Pancreas (tissue), 10 donors: ENCODE data around the gene TNFRSF21. TPM values are rescaled to one million over a fixed set of nuclear protein-coding genes. Genes with fewer than 3 reads are reported as not detected.

ENCODE experiments used
- ATAC-seq, 4 donors: fragments of 200-7000 bp; cut with Tn5 transposase; one replicate each; pipeline versions ENCODE4 v1.8.0 to v1.9.1; 2020; ENCODE audit warnings: mild to moderate bottlenecking in 4 of 4, moderate library complexity in 4 of 4
- DNase-seq, 6 donors: peaks; one replicate each; pipeline ENCODE4 v3.0.0-alpha.2; 2020
- FAIRE-seq: peaks from 2 replicates; lab custom pipeline; 2012; peaks lifted over from hg19 to GRCh38; lab: Jason Lieb, UNC
- H3K27ac ChIP-seq, 4 donors: fragments of 200-600 bp; sonication (generic); 1 replicate in 3 of 4; 2 replicates in 1 of 4; pipeline versions ENCODE4 v1.5.0 to v1.8.0; 2020
- H3K27me3 ChIP-seq, 4 donors: fragments of 200-600 bp; one replicate each; pipeline ENCODE4 v1.8.0; 2021
- H3K36me3 ChIP-seq, 3 donors: fragments of 200-600 bp; sonication (generic) in 1 of 3; one replicate each; pipeline versions ENCODE4 v1.5.0 to v1.8.0; 2020 to 2021
- H3K4me1 ChIP-seq, 3 donors: fragments of 200-600 bp; one replicate each; pipeline ENCODE4 v1.8.0; 2021
- H3K4me3 ChIP-seq, 4 donors: fragments of 200-600 bp; sonication (generic) in 2 of 4; one replicate each; pipeline versions ENCODE4 v1.5.0 to v1.8.0; 2020 to 2021
- H3K9me3 ChIP-seq, 4 donors: fragments of 200-600 bp; one replicate each; pipeline ENCODE4 v1.8.0; 2021
- WGBS, 2 donors: extraction: QIAGEN DNeasy Blood & Tissue Kit; methylation state at CpG; one replicate each; pipeline ENCODE4 v1.1.7; 2013; 5-methylcytosine and 5-hydroxymethylcytosine counted together
- intact Hi-C, 3 donors: fragments of 100-400 bp; cut with DNase I; formaldehyde crosslinking; loops; one replicate each; pipeline versions ENCODE4 v1.11.1 to v1.14.2; 2022
- polyA plus RNA-seq, 2 donors: library from polyadenylated mRNA; stranded (reverse); fragments of 200-250 nt; gene quantifications; one replicate each; pipeline ENCODE4 v1.2.3, GENCODE V29; 2013
- total RNA-seq, 6 donors: library from RNA; stranded (reverse); fragmentation: NEBNext Ultra II Directional in 4 of 6; extraction: Animal tissue kit (Norgen Biotek cat#: 25700) in 4 of 6; gene quantifications; one replicate each; pipeline versions ENCODE4 v1.2.1 to v1.2.4, GENCODE V29; 2021 to 2023
- TF ChIP-seq, protein P1 (sequence below), 4 donors: fragments of 200-600 bp; sonication (generic) in 3 of 4; IDR thresholded peaks; one replicate each; pipeline versions ENCODE4 v1.5.0 to v1.8.0; 2021; ENCODE audit warnings: antibody characterized with exemption in 4 of 4
- donor health status: healthy with polysubstance abuse.
- donor health status: DM: no; HTN: no; CAD: no; lungs with moderate emphysema.
- donor health status: DM: no; HTN: no; CAD: no.
- donor health status: control.
- donor health status: control.
- donor health status: Bipolar disorder and iron deficiency.
- donor health status: DM: yes; HTN: yes; CAD: no.
- donor health status: DM: no; HTN: no; CAD: no.
- donor health status: DM: no; HTN: no; CAD: no.
- donor health status: DM: yes; HTN: yes; CAD: no.

The TNFRSF21 gene
- total and polyA plus RNA-seq, 8 donors = 9.7 to 50.1 (median 15.8) TPM

- WGBS, 2 donors = 25 to 35% methylated on average over 1 of the region's 1 CpG
- no peak overlapping the region for H3K4me3 ChIP-seq
- no peaks in the 10 kb centered on the region for H3K27me3 ChIP-seq
- DNase-seq (no peak), FAIRE-seq (no peak), ATAC-seq (peak; percentile 27 to 52 (median 39))
- intact Hi-C loops = no loop called here
- peaks cover 34 to 46% (median 35%) of the 10 kb centered on the region in 3 donors for H3K4me1 ChIP-seq
- TF ChIP-seq, protein P1, sequence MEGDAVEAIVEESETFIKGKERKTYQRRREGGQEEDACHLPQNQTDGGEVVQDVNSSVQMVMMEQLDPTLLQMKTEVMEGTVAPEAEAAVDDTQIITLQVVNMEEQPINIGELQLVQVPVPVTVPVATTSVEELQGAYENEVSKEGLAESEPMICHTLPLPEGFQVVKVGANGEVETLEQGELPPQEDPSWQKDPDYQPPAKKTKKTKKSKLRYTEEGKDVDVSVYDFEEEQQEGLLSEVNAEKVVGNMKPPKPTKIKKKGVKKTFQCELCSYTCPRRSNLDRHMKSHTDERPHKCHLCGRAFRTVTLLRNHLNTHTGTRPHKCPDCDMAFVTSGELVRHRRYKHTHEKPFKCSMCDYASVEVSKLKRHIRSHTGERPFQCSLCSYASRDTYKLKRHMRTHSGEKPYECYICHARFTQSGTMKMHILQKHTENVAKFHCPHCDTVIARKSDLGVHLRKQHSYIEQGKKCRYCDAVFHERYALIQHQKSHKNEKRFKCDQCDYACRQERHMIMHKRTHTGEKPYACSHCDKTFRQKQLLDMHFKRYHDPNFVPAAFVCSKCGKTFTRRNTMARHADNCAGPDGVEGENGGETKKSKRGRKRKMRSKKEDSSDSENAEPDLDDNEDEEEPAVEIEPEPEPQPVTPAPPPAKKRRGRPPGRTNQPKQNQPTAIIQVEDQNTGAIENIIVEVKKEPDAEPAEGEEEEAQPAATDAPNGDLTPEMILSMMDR (IDR thresholded peaks at IDR 0.05) = no peak
- H3K36me3 ChIP-seq = no peaks in the 10 kb centered on the region
- no peaks in the 10 kb centered on the region for H3K9me3 ChIP-seq
- H3K27ac ChIP-seq = peak overlapping the region in 2 of 4 donors; percentile 36 to 69
Measured at GRCh38 chr6:47238456-47238995, 71.2 kb downstream of the TNFRSF21 start.

DNA sequence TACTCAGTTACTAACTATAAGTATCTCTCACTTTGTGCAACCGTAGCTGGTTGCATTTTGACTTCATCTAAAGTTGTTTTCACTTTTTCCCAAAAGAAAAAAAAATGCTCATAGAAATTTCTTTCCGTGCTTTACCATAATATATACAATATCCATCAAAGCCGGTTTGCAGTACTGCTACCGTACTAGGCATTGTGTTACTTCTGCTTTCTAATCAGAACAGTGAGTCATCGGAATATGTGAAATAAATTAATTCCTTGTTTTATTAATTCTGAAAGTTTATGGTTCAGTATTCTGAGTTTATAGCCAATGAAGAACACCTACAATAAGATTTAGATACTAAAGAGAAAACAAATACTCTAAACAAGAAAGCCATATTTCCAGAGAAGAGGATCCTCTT is 72.5 kb downstream of the TNFRSF21 start:
- peaks cover 29 to 41% (median 32%) of the 10 kb centered on the region in 3 donors for H3K4me1 ChIP-seq
- no peaks in the 10 kb centered on the region for H3K9me3 ChIP-seq
- H3K27me3 ChIP-seq = no peaks in the 10 kb centered on the region
- FAIRE-seq = no peak
- WGBS, 2 donors = 92 to 94% methylated on average over 5 of the region's 5 CpGs
- DNase-seq = no peak
- no peak for ATAC-seq
- H3K4me3 ChIP-seq = no peak overlapping the region
- H3K36me3 ChIP-seq = no peaks in the 10 kb centered on the region
- H3K27ac ChIP-seq = no peak overlapping the region
- TF ChIP-seq, protein P1 (IDR thresholded peaks at IDR 0.05) = no peak
- intact Hi-C loops = no loop called here

DNA sequence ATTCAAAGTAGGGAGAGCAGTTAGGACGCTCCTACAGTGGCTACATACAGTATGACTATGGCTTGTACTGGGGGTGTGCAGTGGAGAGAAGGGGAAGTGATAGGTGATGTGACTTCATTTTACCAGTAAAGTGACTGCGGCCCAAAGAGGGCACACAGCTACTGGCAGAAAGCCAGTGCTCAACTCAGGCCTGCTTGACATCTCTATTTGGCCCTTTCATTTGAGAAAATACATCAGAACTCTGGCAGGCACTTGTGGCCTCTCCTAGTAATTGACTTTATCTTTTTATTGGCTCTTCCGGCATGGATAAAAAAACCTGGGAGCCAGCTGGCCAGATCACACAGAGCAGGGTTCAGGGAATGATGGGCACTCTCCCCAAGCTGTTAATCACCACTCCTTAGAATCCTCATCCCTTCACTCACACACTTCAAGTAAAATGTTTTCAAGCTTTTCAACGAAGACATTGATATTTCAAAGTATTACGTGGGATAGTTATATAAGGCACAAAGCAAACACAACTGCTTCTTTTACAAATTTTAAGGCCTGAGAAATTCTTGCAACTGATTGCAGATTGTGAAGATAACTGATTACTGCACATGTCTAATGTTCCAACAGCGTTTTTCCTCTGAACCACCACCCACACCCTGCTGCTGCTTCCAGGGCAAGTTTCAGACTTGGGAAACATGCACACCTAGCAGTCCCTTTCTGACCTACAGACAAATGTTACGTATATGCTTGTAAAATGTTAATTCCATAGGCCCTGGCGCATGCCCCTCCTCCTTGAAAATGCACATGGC is 73.5 kb downstream of the TNFRSF21 start:
- FAIRE-seq = no peak
- TF ChIP-seq, protein P1 (IDR thresholded peaks at IDR 0.05) = no peak
- DNase-seq = peak in 3 of 6 donors; percentile 25 to 28 (median 27)
- H3K9me3 ChIP-seq = no peaks in the 10 kb centered on the region
- intact Hi-C loops = no loop called here
- WGBS, 2 donors = 45 to 46% methylated on average over 8 of the region's 8 CpGs
- no peak overlapping the region for H3K4me3 ChIP-seq
- H3K27ac ChIP-seq = peak overlapping the region in 2 of 4 donors; percentile 18 to 41
- peaks cover 20 to 36% (median 24%) of the 10 kb centered on the region in 3 donors for H3K4me1 ChIP-seq
- H3K27me3 ChIP-seq = no peaks in the 10 kb centered on the region
- H3K36me3 ChIP-seq = no peaks in the 10 kb centered on the region
- ATAC-seq = peak; percentile 29 to 49 (median 38)

DNA sequence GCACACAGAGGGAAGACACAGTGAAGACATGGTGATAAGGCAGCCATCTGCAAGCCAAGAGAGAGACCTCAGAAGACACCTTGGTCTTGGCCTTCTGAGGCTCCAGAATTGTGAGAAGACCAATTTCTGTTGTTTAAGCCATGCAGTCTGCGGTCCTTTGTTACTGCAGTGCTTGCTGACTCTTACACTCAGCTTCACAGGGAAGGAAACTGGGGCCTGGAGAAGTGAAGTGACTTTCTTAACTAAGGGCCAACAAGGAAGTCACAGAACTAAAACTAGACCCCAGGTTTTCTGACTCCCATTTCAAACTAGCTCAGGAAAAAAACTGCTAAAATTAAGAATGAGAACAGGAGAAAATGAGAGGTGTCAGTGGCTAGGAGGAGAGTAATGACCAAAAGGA is 74.3 kb downstream of the TNFRSF21 start:
- DNase-seq = no peak
- Histone ChIP-seq H3K27me3 (no peaks in the 10 kb centered on the region), H3K27ac (peak overlapping the region in 2 of 4 donors; percentile 18 to 41), H3K9me3 (no peaks in the 10 kb centered on the region), H3K4me1 (peaks cover 22 to 36% (median 24%) of the 10 kb centered on the region in 3 donors), H3K4me3 (no peak overlapping the region), H3K36me3 (no peaks in the 10 kb centered on the region)
- no peak for ATAC-seq
- intact Hi-C loops = no loop called here
- no peak for FAIRE-seq
- TF ChIP-seq, protein P1 (IDR thresholded peaks at IDR 0.05) = no peak
- 89 to 95% methylated on average over 1 of the region's 1 CpG for WGBS, 2 donors
